CD4-positive, alpha-beta T cell treated with Interferon alpha-2 for 1 hour (primary cell): Measurements from ENCODE around the gene ZNF516.
"Not testable (repeated sequence)": the region's sequence is repeated elsewhere in the genome, so short reads cannot be mapped to it uniquely, and the experiment has no call there.

ENCODE experiments used
- DNase-seq, 2 donors: peaks; one replicate each; pipeline ENCODE4 v3.0.0-alpha.2; 2020 to 2022

ZNF516 gene, protein sequence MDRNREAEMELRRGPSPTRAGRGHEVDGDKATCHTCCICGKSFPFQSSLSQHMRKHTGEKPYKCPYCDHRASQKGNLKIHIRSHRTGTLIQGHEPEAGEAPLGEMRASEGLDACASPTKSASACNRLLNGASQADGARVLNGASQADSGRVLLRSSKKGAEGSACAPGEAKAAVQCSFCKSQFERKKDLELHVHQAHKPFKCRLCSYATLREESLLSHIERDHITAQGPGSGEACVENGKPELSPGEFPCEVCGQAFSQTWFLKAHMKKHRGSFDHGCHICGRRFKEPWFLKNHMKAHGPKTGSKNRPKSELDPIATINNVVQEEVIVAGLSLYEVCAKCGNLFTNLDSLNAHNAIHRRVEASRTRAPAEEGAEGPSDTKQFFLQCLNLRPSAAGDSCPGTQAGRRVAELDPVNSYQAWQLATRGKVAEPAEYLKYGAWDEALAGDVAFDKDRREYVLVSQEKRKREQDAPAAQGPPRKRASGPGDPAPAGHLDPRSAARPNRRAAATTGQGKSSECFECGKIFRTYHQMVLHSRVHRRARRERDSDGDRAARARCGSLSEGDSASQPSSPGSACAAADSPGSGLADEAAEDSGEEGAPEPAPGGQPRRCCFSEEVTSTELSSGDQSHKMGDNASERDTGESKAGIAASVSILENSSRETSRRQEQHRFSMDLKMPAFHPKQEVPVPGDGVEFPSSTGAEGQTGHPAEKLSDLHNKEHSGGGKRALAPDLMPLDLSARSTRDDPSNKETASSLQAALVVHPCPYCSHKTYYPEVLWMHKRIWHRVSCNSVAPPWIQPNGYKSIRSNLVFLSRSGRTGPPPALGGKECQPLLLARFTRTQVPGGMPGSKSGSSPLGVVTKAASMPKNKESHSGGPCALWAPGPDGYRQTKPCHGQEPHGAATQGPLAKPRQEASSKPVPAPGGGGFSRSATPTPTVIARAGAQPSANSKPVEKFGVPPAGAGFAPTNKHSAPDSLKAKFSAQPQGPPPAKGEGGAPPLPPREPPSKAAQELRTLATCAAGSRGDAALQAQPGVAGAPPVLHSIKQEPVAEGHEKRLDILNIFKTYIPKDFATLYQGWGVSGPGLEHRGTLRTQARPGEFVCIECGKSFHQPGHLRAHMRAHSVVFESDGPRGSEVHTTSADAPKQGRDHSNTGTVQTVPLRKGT

DNA sequence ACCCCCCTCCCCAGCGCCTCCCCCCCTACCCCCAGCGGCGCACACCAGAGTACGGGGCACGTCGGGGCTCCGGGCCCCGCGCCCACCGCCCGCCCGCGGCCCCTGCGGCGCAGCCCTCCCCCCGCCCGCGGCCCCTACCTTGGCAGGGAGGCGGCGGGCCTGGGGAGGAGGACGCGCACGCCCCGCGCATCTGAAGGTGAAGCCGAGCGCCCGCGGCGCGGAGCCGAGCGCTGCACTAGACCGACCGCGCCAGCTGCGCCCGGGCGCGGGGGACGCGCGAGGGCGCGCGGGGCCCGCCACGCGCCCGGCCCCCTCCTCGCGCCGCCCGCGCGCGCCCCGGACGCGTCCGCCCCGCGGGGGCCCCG lies at the start of gene ZNF516:
Gene ZNF516, minus strand, starts transcription at position 237 of the 365 bp plus-strand sequence. CDS start 52,188 bp downstream, outside the sequence.
- peak; percentile 23 to 31 for DNase-seq

DNA sequence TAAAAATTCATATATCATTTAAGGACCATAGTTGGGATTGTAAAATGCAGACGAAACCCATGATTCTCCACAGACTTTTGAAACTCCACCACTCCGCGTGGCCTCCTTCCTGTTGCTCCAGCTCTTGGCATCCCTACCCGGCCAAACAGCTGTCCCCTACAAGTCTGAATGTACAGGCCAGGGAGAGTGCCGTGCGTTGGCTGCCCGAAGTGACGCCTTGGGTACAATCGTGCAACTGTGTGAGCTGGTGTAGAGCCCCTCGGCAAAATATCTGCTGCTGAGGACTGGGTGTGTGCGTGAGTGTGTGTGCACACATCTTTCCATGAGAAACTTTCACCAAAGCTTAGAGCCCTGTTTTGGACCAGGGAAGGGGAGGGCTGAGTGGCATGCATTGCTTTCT lies 43.8 kb upstream of the ZNF516 start:
- no peak for DNase-seq

DNA sequence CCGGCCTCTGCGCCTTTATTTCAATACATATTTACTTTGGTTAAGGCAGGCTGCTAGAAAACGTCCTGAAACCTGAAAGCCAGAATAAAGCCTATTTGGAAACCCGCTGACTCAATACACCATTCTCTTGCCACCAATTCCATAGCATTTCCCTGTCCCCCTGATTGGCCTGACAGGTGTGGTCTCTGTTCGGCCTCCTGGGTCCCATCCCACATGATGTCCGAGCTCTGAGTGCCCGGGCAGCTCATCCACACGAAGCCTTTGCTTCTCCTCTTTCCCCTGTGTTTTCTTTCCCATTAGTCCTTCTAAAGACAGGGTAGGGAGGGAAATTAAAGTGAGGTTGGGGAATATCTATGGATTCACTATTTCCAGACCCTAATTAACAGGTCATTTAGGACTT lies 42.6 kb upstream of the ZNF516 start:
- no peak for DNase-seq

DNA sequence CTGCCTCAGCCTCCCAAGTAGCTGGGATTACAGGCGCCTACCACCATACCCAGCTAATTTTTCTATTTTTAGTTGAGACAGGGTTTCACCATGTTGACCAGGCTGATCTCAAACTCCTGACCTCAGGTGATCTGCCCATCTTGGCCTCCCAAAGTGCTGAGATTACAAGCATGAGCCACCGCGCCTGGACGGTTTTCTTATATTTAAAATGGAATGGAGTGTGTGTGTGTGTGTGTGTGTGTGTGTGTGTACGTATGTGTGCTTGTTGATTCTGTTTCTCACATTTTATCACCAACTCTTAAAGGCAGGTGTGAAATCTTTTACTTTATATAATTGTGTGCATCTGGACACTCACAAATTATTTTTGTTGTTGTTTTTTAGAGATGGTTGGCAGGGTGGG lies 41.6 kb upstream of the ZNF516 start:
- not testable (repeated sequence) for DNase-seq

DNA sequence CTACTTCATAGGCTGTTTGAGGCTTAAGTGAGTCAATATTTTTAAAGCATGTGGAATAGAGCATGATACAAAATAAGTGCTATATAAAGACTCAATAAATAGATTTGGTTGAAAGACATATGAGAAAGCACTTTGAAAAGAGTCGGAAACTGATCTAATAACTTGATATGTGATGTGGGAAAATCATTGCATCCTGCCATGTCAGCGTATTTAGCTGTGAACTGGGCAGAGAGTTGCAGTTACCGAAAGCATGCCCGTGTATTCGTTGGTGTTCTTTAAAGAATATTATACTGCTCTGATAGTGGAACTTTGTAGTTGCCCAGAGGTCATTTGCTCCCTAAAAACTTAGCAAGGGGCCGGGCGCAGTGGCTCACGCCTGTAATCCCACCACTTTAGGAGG lies 37.8 kb upstream of the ZNF516 start:
- no peak for DNase-seq

DNA sequence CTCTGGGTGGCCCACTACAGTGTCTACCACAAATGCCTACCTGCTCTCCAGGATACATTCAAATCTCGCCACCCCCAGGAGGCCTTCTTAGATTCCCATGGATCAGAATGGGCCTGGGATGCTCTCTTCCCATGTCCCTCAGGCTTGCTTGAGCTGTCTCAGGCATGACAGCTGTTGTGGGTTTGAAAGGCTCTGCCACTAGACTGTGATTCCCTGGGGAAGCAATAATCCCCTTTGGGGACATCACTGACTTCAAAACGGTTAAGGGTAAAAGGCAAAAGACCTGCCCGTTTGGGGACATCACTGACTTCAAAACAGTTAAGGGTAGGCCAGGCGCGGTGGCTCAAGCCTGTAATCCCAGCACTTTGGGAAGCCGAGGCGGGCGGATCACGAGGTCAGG lies 35.8 kb upstream of the ZNF516 start:
- no peak for DNase-seq

DNA sequence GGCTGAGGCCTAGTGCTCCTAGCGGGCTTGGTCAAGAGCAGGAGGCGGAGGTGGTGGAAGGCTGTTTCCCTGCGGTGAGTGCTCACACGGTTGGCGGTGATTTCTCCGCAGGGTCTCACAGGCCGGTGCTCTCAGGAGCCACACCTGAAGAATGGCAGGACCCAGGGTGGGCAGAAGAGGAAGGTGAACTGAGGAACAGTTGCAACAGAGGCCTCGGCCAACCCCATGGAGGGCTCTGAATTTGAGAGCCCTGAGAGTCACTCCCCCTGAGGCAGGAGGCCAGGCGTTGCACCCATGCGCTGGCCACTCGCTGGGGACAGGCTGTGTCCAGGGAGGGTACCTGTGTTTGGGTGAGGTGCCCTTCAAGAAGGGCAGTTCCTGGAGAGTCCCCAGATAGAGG lies 35.3 kb upstream of the ZNF516 start:
- DNase-seq: no peak

DNA sequence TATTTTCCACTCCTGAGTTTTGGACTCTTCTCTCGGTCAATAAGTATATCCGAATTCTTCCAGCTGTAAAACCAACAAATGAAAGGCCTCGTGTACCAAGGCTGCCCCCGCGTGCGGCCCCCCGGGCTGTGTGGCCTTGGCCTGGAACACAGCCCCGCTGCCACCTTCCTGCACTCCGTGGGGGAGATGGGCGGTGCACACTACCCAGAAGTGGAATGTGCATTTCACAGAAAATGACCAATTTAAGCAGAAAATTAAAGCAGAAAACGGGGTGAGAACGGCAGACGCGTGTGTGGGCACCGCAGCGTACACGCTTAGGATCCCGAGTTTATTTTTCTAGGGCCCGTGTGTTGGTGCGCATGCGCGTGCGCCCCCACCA lies 34.4 kb upstream of the ZNF516 start:
- no peak for DNase-seq

DNA sequence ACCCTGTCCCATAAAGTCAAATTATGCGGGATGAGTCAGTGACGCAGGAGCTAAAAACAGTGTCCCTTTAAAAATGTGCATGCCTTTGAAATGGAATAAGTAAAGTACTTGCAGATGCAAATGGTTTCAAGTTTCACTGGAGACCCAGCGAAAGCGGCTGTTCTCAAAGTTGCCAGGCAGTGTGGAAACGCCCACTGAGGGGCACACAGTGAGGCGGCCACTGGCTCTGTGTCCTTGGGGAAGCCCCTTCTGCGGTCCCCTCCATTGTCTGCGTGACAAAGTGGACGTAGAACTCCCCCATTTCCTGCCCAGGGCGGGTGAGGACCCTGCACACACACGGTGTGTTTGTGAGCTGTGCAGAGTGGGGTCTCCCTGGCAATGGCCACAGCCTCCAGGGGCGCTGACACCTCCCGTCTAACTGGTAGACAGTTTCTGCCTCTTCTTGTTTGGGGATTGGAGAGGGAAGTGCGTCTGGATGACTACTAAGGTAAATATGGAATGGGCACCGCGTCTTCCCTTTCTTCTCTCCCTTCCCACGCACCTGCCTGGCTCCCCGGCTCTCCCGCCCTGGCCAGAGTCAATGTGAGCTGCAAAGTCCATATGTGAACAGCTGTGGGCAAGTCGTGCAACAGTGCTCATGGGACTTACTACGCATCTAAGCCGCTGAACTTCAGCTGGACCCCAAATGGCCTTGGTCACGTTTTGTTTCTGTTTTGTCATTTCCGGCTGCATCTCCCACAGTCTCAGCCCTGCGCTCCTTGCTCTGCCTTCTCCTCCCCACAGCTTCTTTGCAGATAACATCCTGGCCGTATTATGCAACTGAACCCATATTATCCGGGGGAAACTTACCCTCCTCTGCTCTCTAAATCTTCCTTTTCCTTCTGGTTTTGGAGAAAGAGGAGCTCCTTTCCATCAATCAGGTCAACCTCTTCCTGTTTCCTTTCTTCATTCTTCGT lies 33.7 kb upstream of the ZNF516 start:
- peak in 1 of 2 donors; percentile 18 for DNase-seq

DNA sequence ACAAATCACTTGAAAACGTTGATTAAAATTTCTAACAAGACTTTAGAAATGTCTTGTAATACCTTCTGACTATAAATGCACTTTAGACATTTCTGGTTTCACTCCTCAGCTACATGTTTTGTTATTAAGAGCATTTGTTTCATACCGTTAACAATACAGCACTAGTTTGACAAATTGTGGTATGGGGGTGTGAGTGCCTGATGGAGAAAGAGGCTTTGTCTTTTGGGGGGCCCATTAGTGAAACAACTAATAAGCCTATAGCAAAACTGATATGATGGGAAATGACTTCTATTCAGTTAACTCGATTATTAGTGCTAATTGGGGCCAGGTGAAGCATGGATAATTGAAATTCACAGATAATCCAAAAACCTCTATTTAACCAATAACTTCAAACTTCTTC lies 30.9 kb upstream of the ZNF516 start:
- DNase-seq: no peak

DNA sequence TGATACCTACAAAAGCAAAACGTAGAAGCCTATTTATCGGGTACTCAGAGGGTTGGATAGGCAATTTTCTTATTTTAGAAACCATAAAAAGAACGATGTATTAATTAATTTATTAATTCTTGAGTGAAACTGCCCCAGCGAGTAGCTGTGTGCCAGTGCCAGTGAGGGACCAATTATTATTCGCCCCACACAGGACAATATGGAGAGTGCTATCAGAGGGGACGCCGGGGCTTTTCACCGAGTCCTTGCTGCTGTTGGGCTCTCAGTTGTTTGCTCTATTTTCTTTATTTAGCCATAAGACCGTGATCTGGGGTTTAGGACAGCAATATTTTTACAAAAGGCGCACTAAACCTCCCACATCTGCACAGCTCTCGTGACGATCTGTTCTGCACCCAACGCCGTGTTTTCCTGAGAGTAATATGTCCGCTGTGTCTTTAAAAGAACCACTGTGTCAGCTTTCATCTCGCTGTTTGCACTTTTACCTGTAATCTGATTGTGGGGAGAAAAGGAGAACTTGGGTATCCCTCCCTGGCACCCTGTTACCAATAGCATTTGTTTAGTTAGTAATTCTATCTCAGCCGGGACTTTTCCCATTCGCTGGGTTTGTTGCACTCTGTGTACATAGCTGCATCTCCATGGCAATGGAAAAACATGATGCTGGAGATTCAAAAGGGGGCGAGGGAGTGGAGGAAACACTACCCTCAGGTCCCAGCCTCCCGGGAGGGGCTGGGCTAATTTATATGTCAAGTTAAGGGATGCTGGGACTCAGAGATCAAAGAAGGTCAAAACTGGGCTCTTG lies 30.1 kb upstream of the ZNF516 start:
- DNase-seq: peak; percentile 17 to 18

DNA sequence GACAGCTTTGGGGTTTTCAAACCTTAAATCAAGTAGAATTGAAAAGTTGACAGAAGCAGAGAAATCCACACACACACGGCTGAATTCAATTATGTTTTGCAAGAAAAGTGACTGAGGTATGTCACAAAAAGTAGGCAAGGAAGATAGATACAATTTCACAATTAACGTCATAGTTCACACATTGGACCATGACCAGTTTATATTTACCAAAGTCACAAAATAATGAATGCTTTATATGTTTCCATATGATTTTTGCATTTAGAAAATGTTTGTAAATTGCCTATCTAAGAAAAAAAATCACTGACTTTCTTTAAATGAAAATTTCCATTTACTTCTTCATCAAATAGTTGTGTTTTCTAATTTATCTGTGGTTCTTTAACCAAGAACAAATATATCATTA lies 29.4 kb upstream of the ZNF516 start:
- DNase-seq: no peak

DNA sequence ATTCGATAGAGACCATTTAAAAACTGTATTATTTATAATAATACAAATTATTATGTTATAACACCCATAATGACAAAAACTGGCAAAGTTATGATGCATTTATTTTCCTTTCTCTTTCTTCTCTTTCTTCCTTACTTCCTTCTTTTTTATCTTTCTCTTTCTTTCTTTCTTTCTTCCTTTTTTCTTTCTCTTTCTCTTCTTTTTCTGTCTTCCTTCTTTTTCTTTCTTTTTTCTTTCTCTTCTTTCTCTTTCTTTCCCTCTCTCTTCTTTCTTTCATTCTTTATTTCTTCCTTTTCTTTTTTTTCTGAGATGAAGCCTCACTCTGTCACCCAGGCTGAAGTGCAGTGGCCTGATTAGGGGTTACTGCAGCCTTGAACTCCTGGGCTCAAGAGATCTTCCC lies 27.5 kb upstream of the ZNF516 start:
- DNase-seq: no peak

DNA sequence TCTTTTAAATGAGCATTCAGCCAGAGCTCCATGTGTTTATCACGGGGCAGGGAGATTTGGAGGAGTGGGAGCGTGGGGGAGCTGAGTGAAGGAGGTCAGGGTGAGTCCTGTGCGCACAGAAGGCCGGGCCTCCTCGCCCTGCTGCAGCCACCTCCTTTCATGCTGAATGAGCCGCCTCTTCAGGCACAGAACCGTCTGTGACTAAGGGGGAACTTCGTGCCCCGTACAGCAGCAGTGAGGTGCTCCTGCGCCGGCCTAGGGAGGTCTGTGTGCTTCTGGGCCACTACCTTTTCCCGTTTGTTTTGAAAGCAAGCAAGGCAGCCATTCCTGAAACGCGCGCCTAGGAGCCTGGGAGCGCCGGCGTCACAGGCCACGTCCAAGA lies 27.1 kb upstream of the ZNF516 start:
- DNase-seq: no peak

DNA sequence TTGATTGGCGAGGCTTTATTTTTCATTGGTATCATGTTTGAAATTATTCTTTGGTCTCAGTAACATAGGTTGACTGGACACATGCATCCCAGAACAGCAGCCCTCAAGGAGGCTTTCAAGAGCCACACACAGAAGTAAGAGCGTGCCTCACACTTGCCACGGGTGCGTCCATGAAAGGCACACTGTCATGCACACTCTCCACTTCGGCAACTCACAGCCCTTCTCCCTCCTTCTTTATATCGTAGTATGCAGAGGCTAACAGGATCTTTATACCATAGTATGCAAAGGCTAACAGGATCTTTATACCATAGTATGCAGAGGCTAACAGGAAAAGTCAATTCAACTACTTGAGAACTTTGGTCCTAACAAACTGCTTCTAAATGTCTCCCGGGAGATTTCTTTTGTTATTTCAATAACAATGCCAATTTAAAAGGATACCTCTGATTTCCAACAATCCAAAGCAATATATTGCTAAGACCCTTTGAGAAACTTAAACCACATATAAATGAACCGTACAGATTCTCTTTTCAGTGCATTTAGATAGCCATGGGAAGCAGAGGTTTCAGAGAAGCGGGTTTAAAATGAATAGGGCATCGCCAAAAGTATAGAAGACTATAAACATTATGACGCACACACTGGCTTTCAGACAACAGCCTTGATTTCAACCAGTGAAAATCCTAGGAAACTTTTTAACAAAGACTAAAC lies 26.5 kb upstream of the ZNF516 start:
- DNase-seq: no peak

DNA sequence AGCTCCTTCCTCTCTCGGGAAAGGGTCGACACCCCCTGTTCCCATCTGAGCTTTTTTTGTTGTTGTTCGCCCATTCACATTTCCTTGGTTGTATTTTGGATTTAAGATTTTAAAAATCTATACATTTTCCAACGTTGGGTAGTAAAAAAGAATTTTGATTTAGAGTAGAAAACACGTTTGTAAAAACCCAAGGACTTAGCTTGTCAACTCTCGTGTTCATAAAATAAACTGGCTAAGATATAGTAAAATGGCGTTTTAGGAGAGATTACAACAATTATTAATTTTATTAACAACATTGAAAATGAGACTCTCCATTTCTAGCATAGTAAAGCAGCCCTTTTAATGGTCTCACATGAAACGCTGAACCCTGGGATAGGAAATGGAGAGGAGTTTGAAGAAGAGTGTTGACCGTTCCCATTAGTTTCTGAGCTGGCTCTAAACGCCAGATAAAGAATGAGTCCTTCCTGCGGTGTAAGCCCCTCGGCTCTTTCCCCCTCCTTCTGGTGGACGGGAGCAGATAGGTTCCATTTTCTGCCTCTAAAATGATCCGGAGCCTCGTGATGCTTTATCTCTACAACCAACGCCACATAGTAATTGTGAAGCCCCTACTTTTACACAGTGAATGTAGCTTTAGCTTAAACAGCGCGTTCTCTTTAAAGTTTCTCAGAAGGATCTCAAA lies 24.0 kb upstream of the ZNF516 start:
- no peak for DNase-seq

DNA sequence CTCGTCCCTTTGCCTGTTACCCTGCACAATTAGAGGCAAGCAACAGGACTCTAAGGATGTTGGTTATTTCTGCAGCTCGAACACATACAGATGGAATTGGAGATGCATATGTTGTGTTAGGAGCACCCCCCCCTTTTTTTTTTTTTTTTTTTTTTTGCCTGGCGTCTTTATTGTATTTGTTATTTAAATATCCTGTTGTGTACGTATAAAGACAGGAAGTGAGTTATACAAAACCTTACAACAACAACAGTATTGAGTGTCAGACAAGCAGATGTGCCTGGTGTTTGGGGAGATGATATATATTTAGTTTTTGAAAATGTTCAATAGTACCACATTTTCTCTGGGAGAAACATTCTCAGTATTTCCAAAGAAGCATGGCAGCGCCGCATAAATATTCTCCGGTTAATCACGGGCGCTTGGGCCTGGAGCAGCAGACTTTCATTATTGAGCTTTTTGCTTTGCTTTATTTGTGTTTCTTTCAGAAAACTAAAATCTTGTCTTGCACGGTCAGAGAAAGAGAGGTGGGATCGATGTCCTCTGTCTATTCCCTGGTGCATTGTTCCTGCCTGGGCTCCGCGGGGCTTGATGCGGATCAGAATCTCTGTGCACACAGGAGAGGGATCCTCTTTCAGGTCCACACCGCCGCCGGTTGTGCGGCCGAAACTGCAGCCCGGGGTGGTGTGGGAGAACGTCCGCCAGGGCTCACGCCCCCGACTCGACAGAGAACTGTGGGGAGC lies 23.2 kb upstream of the ZNF516 start:
- DNase-seq: no peak

DNA sequence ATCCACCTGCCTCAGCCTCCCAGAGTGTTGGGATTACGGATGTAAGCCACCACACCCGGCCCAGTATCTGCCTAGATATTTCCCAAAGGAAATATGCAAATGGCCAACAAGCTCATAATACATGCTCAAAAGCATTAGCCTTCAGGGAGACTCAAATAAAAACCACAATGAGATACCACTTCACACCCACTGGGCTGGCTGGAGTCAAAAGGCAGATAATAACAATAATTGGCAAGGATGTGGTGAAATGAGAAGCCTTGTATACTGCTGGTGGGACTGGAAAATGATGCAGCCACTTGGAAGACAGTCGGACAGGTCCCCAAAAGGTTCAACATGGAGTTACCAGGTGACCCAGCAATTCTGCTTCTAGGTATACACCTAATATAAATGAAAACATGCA lies 20.5 kb upstream of the ZNF516 start:
- DNase-seq: no peak

DNA sequence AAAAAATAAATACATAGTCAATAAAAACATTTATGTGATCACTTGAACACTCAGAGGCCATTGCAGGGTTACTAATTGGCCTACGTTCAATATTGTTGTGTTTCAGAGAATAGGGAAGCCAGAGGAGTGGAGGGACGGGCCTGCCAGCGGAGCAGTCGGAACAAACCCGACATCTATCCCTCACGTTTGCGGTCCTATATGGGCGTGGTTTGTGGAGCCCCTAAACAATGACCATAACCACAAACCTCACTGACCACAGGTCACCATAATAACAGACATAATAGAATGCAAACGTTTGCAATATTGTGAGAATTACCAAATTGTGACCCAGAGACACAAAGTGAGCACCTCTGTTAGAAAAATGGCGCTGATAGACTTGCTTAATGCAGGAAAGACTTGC lies 19.5 kb upstream of the ZNF516 start:
- no peak for DNase-seq
